ENCODE data around the gene MVP.
"Not testable (repeated sequence)": the region's sequence is repeated elsewhere in the genome, so short reads cannot be mapped to it uniquely, and the experiment has no call there.

The MVP gene

DNA sequence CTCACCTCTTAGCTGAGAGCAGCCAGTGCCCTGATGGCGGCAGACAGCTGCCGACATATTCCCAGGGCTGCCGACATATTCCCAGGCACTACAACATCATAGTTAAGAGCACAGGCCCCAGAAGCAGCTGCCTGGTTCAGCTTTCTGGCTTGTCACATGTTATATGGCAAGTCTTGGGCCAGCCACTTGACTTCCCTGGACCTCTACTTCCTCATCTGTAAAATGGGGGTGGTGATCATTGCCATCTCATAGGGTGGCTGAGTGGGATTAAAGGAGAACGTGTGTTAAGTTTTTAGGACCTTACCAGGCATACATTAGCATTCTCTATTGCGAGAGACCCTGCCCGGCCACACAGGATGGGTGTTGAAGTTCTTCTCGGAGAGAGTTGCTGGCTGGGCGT is 23.7 kb downstream of the MVP start:
- DNase-seq (ENCODE audit: low read depth), result no peak

DNA sequence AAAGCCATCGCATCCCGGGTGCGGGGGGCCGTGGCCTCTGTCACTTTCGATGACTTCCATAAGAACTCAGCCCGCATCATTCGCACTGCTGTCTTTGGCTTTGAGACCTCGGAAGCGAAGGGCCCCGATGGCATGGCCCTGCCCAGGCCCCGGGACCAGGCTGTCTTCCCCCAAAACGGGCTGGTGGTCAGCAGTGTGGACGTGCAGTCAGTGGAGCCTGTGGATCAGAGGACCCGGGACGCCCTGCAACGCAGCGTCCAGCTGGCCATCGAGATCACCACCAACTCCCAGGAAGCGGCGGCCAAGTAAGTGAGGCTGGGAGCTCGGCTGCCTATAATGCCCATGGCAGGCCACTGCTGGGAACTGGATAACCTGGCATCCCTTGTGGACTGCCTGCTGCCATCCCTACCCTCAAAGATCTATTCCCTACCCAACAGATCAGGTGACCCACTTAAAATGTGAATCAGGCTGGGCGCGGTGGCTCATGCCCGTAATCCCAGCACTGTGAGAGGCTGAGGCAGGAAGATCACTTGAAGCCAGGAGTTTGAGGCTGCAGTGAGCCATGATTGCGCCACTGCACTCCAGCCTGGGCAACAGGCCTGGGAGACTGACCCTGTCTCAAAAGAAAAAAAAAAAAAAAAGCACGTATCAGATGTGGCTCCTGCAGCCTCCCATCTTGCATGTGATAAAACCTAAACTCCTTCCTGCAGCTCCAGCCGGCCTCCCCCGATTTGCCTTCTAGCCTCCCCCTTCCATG is 24.5 kb downstream of the MVP start:
- DNase-seq (ENCODE audit: low read depth), result no peak

DNA sequence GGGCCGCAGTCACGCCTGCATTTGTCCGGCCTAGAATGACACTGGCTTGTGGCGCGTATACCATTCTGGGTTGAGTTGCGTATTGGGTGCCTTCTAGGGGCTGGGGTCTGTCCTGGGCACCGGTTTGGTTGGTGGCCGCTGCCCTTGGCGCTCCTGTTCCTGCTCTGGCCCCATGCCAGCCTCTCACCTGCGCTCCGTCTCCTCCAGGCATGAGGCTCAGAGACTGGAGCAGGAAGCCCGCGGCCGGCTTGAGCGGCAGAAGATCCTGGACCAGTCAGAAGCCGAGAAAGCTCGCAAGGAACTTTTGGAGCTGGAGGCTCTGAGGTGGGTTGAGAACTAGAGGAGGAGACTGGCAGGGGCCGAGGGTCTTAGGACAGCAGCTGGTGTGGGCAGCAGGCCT is 25.4 kb downstream of the MVP start:
- no peak for DNase-seq (ENCODE audit: low read depth)

DNA sequence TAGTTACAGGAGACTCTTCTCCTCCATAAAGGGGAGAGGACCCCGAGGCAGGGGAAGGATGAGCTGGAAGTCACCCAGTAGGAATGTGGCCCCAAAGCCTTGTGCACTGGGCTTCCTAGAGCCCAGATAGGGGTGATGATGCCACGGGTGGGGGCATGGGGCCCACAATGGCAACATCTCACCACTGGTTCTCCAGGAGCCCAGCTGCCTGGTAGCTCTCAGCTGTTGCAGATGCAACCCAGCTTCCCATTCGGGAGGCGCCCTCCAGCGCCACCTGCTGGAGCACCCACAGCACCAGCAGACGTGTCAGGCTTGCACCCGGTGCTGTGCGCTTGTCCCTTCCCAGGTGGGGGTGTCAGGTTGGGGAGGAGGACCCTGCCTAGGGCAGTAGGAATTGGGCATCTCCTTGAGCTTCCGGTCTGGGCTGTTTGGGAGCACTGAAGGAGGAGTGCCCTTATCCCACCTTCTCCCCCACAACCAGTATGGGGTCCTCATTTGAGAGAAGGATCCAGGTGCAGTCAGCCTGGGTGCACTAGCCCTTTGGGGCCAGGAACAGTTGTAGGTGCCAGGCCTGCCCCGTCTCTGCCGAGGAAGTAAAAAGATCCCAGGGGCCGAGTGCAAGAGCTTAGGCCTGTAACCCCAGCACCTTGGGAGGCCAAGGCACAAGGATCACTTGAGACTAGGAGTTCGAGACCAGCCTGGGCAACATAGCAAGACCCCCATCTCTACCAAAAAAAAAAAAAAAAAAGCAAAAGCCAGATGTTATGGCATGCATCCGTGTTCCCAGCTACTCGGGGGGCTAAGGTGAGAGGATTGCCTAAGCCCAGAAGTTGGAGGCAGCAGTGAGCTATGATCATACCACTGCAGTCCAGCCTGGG is 28.4 kb downstream of the MVP start:
- DNase-seq (ENCODE audit: low read depth), result peak; percentile 73

DNA sequence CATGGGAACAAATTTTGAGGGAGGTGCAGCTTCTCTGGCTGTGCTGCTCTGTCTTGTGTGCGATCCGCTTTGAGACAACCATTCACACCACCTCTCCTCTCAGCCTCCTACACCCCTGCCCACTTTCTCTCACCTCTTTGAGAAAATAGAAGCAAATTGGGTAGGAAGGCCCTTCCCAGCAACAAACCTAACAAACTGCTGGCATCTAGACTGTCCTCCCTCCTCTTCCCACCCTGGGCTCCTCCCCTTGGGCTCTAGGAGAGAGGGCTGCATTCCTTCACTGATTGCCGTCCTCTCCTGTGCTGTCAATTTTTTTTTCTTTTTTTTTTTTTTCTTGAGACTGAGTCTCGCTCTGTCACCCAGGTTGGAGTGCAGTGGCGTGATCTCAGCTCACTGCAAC is 29.2 kb downstream of the MVP start:
- DNase-seq (ENCODE audit: low read depth), result no peak

DNA sequence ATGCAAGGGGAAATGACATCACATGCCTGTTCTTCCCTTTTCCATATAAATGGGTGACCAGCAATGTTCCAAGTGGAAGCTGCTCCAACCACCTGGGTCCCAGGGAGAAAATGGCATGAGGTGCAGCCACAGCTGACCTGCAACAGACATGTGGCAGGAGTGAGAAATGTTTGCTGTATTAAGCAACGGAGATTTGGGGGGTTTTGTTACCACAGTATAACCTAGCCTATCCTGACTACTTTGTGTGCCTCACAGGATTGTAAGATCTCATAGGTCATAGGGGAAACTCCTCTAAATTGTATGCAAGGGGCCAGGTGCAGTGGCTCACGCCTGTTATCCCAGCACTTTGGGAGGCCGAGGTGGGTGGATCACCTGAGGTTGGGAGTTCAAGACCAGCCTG is 30.7 kb downstream of the MVP start:
- DNase-seq (ENCODE audit: low read depth), result no peak

DNA sequence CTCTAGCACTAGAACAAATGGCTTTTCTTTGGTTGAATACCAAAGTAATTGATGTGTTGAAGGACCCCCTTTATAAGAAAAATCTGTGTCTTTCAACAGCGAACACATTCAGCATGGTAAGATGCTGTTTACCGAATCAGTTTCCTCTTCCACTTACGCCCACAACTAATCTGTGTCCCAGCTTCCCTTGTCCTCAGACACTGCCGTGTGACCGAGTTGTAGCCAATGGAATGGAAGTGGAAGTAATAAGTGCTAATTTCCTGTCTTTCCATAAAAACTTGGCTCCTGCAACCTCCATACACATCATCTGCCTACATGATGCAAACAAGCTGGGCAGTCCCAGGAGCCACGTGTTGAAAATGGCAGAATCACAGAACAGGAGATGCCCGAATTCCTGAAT is 32.4 kb downstream of the MVP start:
- DNase-seq (ENCODE audit: low read depth), result no peak

DNA sequence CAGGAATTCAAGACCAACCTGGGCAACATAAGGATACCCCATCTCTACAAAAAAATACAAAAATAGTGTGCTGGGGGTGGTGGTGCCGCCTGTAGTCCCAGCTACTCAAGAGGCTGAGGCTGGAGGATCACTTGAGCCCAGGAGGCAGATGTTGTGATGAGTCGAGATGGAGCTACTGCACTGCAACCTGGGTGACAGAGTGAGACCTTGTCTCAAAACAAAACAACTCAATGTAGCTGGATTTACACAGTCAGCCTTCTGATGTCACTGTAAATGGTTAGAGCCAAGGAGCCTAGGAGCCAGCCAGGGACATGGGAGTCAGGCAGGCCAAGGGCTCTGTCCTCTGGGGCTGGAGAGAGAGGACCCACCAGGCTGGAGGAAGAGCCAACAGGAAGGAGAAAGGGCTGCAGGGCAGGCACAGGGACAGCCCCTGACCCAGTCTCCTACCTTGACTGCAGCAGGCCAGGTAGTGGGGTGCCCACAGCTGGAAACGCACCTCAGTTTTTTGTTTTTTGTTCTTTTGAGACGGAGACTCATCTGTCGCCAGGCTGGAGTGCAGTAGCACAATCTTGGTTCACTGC is 34.3 kb downstream of the MVP start:
- no peak for DNase-seq (ENCODE audit: low read depth)

DNA sequence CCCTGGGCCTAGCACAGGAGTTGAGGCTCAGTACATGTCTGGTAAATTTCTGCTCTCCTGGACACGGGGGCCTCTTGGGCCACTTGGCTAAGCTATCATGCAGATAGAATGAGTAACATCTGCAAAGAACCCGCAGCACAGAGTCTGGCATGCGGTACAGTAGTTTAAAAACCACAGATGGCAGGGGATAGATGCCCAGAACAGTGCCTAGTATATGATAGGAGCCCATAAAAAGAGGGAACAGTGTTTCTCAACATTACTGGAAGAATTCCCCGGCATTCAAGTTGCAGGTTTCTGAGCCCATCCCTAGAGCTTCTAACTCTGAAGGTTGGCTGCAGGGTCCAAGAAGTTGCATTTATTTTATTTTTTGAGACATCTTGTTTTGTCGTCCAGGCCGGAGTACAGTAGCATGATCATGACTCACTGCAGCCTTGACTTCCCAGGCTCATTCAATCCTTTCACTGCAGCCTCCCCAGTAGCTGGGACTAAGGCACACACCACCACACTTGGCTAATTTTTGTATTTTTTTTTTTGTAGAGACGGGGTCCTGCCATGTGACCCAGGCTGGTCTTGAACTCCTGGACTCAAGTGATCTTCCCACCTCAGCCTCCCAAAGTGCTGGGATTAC is 37.0 kb downstream of the MVP start:
- DNase-seq (ENCODE audit: low read depth), result no peak

DNA sequence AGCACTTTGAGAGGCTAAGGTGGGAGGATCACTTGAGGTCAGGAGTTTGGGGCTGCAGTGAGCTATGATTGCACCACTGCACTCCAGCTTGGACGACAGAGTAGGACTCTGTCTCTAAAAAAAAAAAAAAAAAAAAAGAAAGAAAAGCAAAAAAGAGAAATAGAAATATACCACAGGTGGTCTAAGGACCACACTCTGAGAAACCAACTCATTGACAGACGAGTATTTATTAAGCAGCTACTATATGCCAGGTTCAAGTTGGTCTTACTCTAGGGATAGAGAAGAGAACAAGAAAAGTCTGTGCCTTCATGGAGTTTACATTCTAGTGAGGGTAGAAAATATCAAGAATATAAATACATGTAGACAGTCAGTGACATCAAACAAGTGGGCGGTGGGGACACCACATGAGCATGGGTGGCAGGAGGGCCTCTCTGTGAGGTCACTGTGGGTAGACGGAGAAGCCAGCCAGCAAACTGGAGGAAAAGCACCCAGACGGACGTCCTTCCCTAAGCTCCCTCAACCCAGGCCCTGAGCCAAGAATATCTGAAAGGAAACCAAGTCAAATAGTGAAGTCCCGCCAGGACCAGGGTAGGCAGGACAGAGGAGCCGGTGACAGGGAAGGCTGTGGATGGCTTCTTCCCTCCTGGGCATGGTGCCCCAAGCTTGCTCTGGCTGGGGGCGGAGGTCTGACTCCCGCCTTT is 38.0 kb downstream of the MVP start:
- DNase-seq (ENCODE audit: low read depth), result no peak

DNA sequence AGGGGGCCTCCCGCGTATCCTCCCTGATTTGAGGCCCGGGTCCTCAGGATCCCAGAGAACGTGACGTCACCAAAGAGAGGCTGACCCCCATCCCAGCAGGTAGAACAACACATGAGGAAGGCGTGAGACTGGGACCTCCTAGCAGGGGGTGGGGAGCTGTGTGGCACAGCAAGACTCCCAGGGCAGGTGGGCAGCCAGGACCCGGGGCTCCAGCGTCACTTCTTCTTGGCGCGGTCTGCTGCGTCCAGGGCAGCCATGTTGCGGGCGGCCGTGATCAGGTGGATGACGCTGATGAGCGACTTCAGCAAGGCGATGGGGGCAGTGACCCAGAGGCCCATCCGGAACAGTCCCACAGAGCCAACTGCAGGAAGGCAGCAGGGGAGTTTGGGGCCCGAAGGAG is 38.7 kb downstream of the MVP start:
- DNase-seq (ENCODE audit: low read depth), result no peak

DNA sequence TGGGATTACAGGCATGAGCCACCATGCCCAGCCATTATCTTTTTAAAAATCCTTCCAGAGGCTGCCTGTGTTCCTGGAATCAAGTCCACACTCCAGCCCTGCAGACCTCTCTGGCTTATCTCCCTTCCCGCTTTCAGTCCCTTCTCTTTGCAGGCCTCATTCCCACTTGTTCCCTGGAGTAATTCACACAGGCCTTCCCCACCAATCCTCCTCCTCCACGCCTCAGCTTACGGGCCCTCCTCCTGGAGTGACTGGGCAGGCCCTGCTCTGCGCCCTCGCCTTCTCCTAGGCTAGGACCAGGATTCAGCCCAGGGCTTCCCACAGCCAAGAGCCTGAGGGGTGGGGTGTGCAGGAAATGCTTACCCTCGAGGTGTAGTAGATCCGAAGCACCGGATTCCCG is 40.0 kb downstream of the MVP start:
- no peak for DNase-seq (ENCODE audit: low read depth)

DNA sequence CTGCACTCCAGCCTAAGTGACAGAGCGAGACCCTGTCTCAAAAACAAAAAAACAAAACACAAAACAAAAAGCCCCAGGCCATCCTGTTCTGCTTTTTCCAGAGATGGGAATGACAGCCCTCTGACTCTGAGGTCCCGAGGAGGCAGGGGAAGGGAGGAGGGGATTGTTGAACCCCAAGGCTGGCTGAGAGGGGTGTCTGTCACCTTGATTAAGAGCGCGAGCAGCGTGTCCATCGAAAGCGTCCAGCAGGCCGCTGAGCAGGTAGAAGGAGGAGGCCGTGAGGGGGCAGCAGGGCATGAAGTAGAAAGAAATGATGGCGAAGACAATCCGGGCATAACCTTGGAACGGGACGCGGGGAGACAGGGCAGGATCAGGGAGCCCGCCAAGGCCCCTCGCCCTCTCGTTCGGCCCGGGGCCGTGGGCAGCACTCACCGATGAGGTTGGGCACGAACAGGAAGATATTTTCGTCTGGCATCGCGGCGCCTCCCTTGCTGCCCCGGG is 42.2 kb downstream of the MVP start:
- DNase-seq (ENCODE audit: low read depth), result no peak

DNA sequence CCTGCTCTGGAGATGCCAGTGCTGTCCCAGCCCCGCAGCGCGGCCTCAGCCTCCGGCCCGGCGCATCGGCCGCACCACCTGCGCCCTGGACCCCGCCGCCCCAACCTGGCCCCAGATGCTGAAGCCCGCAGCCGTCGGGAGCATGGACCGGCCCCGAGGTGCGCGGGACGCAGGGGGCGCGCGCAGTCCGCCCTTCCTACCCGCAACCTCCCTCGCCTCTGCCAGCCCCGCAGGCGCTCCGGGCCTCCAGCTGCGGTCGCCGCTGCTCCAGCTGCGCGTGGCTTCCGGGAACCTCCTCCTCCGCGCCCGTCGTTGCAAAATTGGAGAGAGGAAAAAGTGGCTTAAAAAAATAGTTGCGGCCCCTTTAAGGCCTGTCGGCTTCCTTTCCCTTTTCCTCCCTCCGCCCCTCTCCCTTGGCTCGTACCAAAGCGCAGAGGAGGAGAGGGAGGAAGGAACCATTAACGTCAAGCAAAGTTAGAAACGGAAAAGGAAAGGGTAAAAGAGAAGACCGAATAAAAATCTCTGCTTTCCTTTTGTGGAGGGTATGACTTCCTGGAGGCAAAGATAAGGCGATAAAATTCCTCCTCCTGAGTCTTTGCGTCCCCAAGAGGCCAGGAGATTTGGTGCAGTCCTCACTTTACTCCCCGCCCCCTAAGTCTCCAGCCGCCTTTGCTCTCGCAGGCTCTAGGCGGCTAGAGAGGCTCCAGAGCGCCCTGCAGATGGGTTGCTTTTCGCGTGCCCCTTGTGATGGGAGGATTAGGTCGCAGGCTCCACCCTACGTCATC is 42.8 kb downstream of the MVP start, which contains the start of gene CDIPT:
Gene CDIPT (minus strand): TSS at position 343 of the 785 bp plus-strand sequence. CDS start 369 bp downstream, outside the sequence.
- peak; percentile 88 for DNase-seq (ENCODE audit: low read depth)

DNA sequence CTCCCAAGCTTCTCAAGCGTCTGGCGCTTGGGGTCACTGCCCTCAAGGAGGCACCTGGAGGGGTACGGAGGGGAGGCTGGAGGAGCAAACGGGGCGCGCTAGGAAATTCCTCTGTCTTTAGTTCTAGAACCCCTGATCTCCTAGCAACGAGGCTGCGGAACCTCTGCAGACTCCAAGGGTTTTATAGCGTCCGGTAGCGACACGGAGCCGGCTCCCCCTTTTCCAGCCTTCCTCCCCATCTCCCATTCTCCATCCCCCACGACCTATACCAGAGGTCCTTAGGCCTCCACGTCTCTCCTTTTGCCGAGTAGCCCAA is 43.4 kb downstream of the MVP start:
- no peak for DNase-seq (ENCODE audit: low read depth)

DNA sequence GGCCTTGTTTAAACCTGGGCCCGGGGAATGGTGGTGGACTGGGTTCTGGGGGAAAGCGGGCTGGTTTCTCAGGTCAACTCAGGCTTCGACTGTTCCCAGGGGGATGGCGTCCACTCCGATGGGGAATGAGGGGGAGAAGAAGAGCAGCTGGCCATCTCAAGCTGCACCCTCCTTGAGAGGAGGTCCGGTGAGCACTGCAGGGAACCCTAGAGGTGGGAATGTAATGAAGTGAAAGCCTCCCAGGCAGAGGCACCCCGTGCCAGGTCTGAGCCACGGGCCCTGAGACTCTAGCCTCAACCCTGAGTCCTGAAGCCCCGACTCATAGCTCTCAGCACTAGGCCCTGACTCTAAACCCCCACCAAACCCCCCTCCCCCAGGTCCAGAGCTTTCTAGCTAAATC is 43.9 kb downstream of the MVP start:
- DNase-seq (ENCODE audit: low read depth), result no peak

DNA sequence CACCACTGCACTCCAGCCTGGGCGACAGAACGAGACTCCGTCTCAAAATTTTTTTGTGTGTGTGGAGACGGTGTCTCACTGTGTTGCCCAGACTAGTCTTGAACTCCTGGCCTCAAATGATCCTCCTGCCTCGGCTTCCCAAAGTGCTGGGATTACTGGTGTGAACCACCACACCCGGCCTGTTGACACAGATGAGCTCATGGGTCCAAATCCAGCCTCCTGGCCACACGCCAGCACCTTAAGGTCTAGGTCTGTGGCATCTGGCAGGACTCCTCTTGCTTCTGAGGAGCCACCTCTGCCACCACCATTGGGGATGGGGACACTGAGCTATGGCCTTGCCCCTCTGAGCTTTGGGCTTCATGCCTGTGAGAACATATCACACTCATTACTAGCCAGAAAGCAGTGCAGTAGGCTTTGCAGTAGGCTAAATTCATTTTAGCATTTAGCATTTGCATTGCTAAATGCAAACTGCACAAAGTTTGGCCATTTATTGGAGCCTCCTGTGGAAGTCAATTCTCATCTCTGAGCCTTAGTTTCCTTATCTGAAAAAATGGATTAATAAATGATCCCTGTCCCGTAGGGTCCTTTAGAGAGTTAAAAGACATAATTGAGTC is 48.2 kb downstream of the MVP start:
- DNase-seq (ENCODE audit: low read depth), result no peak

DNA sequence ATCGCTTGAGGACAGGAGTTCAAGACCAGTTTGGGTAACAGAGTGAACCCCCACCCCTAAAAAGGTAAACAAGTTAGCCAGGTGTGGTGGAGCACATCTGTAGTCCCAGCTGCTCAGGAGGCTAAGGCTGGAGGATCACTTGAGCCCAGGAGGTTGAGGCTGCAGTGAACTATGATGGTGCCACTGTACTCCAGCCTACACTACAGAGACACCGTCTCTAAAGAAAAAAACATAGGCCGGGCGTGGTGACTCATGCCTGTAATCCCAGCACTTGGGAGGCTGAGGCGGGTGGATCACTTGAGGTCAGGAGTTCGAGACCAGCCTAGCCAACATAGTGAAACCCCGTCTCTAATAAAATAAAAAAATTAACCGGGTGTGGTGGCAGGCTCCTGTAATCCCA is 48.8 kb downstream of the MVP start:
- not testable (repeated sequence) for DNase-seq (ENCODE audit: low read depth)

DNA sequence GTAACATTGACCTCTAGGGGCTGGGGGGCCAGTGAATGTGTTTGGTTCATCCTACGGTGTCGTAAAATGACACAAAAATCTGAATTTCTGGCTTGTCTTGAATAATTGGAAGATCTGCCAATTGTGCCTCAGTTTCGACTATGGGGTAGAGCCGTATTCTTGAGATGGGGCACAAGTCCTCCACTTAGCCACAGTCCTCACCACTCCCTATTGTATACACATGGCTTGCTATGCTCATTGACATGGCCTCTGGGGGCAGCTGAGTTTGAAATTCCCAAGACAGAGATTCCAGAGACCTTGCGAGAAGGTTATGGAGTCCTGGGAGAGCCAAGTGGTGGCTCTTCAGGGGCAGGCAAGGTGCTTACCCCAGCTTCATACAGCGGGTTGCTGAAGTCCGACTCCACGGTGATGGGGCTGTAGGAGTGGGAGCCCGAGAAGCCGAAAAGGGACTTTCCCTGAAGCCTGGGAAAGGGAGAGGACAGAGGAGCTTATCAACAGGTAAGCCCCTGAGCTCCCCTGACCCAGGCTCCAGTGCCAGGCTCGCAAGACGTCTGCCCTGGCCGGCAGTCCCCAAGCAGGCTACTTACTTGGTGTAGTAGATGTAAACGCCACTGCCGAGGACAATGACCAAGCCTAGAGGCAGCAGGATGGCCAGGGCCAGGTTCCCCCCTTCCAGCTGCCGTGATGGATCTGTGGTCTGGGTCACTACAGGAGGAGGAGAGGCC is 51.7 kb downstream of the MVP start:
- DNase-seq (ENCODE audit: low read depth), result no peak

DNA sequence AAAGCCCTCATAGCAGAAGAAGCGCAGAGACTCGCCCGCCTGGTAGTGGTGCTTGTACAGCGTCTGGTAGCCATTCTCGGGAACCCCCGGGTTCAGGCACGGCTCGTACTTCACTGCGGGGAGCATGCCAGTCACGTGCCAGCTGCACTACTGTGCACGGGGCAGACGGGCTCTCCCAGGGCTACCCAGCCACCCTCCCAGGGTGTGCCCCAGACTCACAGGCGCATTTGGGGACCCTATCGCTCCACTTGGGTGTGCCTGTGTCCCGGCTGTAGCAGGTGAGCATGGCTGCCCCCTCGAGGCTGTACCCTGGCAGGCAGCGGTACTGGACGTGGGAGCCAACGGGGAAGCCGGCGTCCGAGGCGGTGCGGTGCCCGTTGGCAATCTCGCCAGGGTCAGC is 53.1 kb downstream of the MVP start:
- no peak for DNase-seq (ENCODE audit: low read depth)

All from stimulated activated CD4-positive, alpha-beta T cell treated with anti-CD3 and anti-CD28 coated beads, Interleukin-2, amount 100 ng/mL, for 4 hours (primary cell).